Omental fat pad (tissue), 4 donors: Measurements from ENCODE around the gene RAB29. TPM values are rescaled to one million over a fixed set of nuclear protein-coding genes. Genes with fewer than 3 reads are reported as not detected.
A peak's percentile ranks its signal among the peaks of the same experiment; 100 is the strongest.

Source experiments
- ATAC-seq: fragments of 150-250 bp; one replicate; pipeline ENCODE4 v1.9.1; 2016; ENCODE audit warnings: mild to moderate bottlenecking, moderate library complexity; ENCODE audit not compliant: low FRiP score
- DNase-seq: peaks from one replicate; pipeline ENCODE4 v3.0.0-alpha.2; 2019; ENCODE audit warnings: low spot score
- total RNA-seq, 4 donors: library from RNA; depleted of rRNA; stranded (reverse); fragments of >200 nt; gene quantifications; one replicate each; pipeline ENCODE4 v1.1.0, GENCODE V29; 2016
- TF ChIP-seq, protein P1 (sequence below), 3 donors: fragments of 450-650 bp; IDR thresholded peaks; one replicate each; pipeline ENCODE4 v1.5.1; 2016 to 2017; ENCODE audit warnings: antibody characterized with exemption in 3 of 3, mild to moderate bottlenecking in 3 of 3, moderate library complexity in 2 of 3

The RAB29 gene
- total RNA-seq, 4 donors from 2014 or later, result 14.4 to 26.9 (median 20.0) TPM

GRCh38 chr1:205812878-205813754 is 37.8 kb upstream of the RAB29 start, which contains the start of gene SLC41A1:
TSS of gene SLC41A1 (minus strand) at chr1:205813198. CDS start at chr1:205810441, 2,757 bp downstream.
- DNase-seq (peak; percentile 86), ATAC-seq (peak; percentile 94)
- TF ChIP-seq, protein P1, sequence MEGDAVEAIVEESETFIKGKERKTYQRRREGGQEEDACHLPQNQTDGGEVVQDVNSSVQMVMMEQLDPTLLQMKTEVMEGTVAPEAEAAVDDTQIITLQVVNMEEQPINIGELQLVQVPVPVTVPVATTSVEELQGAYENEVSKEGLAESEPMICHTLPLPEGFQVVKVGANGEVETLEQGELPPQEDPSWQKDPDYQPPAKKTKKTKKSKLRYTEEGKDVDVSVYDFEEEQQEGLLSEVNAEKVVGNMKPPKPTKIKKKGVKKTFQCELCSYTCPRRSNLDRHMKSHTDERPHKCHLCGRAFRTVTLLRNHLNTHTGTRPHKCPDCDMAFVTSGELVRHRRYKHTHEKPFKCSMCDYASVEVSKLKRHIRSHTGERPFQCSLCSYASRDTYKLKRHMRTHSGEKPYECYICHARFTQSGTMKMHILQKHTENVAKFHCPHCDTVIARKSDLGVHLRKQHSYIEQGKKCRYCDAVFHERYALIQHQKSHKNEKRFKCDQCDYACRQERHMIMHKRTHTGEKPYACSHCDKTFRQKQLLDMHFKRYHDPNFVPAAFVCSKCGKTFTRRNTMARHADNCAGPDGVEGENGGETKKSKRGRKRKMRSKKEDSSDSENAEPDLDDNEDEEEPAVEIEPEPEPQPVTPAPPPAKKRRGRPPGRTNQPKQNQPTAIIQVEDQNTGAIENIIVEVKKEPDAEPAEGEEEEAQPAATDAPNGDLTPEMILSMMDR (IDR thresholded peaks at IDR 0.05), result no peak

GRCh38 chr1:205812271-205812877 is 37.1 kb upstream of the RAB29 start:
- ATAC-seq (peak; percentile 14), DNase-seq (no peak)
- TF ChIP-seq, protein P1 (IDR thresholded peaks at IDR 0.05), result no peak

GRCh38 chr1:205811660-205812059 is 36.4 kb upstream of the RAB29 start:
- no peak for ATAC-seq
- DNase-seq, result no peak
- TF ChIP-seq, protein P1 (IDR thresholded peaks at IDR 0.05), result no peak

DNA sequence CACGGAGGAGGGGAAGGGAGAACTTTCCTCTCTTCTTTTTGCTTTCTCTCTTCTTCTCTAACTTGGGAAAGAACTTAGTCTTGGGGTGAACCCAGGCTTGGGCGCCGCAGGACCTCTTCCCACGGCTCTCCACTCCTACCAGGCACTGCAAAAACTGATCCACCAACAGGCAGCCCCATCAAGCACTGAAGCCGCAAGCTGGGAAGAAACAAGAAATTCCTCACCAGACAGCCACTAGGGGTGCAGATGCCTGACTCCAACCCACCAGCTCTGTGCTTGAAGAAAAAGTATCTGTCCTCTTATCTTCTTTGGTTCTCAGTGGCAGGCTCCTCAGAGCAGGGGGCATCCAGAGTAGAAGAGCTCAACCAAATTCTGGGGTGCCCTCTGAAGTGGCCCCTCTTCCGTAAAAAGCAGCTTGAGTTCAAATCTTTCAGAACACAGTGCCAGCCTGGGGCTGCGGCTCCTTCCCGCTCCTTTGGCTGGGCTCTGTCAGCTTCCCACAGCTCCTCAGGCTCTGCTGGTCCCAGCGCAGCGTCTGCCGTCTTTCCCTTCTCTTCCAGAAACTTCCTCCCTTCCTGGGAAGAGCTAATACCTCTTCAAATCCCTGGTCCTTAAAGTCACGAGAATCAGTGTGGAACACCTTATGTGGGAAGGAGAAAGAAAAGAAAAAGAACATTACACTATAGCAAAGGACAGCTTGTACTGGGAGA is 35.3 kb upstream of the RAB29 start:
- ATAC-seq (no peak), DNase-seq (no peak)
- TF ChIP-seq, protein P1 (IDR thresholded peaks at IDR 0.05), result no peak

GRCh38 chr1:205809942-205810345 is 34.7 kb upstream of the RAB29 start:
- TF ChIP-seq, protein P1 (IDR thresholded peaks at IDR 0.05), result no peak
- ATAC-seq (no peak), DNase-seq (no peak)

GRCh38 chr1:205809469-205809868 is 34.2 kb upstream of the RAB29 start:
- TF ChIP-seq, protein P1 (IDR thresholded peaks at IDR 0.05), result no peak
- ATAC-seq, result no peak
- no peak for DNase-seq
